Raji (cell line): Measurements from ENCODE around the gene NSG1.

Experiments used
- POLR2A ChIP-seq: IDR thresholded peaks from 2 replicates; pipeline ENCODE4 v1.6.1; 2011; ENCODE audit warnings: low read depth, low read length, control low read depth; ENCODE audit not compliant: insufficient read depth

NSG1 gene

GRCh38 chr4:4419896-4420295 lies 33.0 kb downstream of the NSG1 start:
- TF ChIP-seq POLR2A = no peak

- no peak for TF ChIP-seq POLR2A
Observed at GRCh38 chr4:4420421-4420820, 33.5 kb downstream of the NSG1 start.

GRCh38 chr4:4421356-4421755 lies 34.5 kb downstream of the NSG1 start:
- no peak for TF ChIP-seq POLR2A

- no peak for TF ChIP-seq POLR2A
Observed at GRCh38 chr4:4422856-4423499, 36.1 kb downstream of the NSG1 start.

- no peak for TF ChIP-seq POLR2A
Observed at GRCh38 chr4:4423706-4424498, 37.0 kb downstream of the NSG1 start.

- no peak for TF ChIP-seq POLR2A
Observed at GRCh38 chr4:4424499-4425115, 37.7 kb downstream of the NSG1 start.

GRCh38 chr4:4425119-4425690 lies 38.3 kb downstream of the NSG1 start:
- no peak for TF ChIP-seq POLR2A

- TF ChIP-seq POLR2A = no peak
Observed at GRCh38 chr4:4425696-4426095, 38.8 kb downstream of the NSG1 start.

- no peak for TF ChIP-seq POLR2A
Observed at GRCh38 chr4:4426511-4427120, 39.7 kb downstream of the NSG1 start.

GRCh38 chr4:4427121-4427870 lies 40.4 kb downstream of the NSG1 start:
- TF ChIP-seq POLR2A = no peak

GRCh38 chr4:4427886-4428285 lies 41.0 kb downstream of the NSG1 start:
- no peak for TF ChIP-seq POLR2A

- TF ChIP-seq POLR2A = no peak
Observed at GRCh38 chr4:4428966-4429875, 42.3 kb downstream of the NSG1 start.

- no peak for TF ChIP-seq POLR2A
Observed at GRCh38 chr4:4430492-4431195, 43.7 kb downstream of the NSG1 start.
